ENCODE data around the gene PSMB8.

DNA sequence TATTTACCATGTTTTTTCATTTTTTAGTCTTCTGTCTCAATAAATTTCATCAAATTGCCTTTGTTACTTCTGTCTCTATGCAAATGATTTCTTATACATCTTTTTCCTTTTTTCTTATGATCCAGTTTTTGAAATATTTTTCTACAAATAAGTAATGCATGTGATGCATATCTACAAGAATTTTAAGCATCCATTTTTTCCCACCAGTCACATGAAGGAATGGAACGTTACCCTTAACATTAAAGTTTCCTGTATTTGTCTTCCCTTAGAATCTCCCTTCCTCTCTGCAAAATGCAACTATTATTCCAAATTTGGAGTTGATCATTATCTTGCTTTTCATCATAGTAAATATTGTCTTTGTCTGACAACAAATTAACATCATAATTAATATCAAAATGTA, 45.7 kb upstream of the PSMB8 start:
- no peak for TF ChIP-seq BRCA1 (IDR thresholded peaks at IDR 0.05; ENCODE audit: low read depth, low read length)
- TF ChIP-seq HDAC2 (IDR thresholded peaks at IDR 0.05; ENCODE audit: borderline replicate concordance in 1 of 2, low read depth in 2 of 2, low read length in 2 of 2) = no peak
- TF ChIP-seq SIN3A (conservative IDR thresholded peaks at IDR 0.05 in 1 of 2, IDR thresholded peaks at IDR 0.05 in 1 of 2; ENCODE audit: low read depth in 1 of 2, low read length in 2 of 2) = no peak
- TF ChIP-seq, protein P1, sequence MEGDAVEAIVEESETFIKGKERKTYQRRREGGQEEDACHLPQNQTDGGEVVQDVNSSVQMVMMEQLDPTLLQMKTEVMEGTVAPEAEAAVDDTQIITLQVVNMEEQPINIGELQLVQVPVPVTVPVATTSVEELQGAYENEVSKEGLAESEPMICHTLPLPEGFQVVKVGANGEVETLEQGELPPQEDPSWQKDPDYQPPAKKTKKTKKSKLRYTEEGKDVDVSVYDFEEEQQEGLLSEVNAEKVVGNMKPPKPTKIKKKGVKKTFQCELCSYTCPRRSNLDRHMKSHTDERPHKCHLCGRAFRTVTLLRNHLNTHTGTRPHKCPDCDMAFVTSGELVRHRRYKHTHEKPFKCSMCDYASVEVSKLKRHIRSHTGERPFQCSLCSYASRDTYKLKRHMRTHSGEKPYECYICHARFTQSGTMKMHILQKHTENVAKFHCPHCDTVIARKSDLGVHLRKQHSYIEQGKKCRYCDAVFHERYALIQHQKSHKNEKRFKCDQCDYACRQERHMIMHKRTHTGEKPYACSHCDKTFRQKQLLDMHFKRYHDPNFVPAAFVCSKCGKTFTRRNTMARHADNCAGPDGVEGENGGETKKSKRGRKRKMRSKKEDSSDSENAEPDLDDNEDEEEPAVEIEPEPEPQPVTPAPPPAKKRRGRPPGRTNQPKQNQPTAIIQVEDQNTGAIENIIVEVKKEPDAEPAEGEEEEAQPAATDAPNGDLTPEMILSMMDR (IDR thresholded peaks at IDR 0.05; ENCODE audit: control extremely low read depth in 1 of 3, insufficient read depth in 1 of 3, low read depth in 1 of 3, low read length in 3 of 3) = no peak
- no peak for TF ChIP-seq POLR2A (IDR thresholded peaks at IDR 0.05; ENCODE audit: control extremely low read depth in 1 of 2, low read depth in 2 of 2, low read length in 2 of 2)
- TF ChIP-seq, protein P2, sequence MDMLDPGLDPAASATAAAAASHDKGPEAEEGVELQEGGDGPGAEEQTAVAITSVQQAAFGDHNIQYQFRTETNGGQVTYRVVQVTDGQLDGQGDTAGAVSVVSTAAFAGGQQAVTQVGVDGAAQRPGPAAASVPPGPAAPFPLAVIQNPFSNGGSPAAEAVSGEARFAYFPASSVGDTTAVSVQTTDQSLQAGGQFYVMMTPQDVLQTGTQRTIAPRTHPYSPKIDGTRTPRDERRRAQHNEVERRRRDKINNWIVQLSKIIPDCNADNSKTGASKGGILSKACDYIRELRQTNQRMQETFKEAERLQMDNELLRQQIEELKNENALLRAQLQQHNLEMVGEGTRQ (IDR thresholded peaks at IDR 0.05; ENCODE audit: low read length) = no peak
- TF ChIP-seq RFX5 (IDR thresholded peaks at IDR 0.05; ENCODE audit: borderline replicate concordance, low read depth, low read length) = no peak
